Neural progenitor cell (in vitro differentiated cells): ENCODE results near the gene MPPED1. TPM values are rescaled to one million over a fixed set of nuclear protein-coding genes. Genes with fewer than 3 reads are reported as not detected.

Experiments used
- DNase-seq: peaks from one replicate; pipeline ENCODE4 v3.0.0-alpha.2; 2016; ENCODE audit warnings: low spot score
- H2AFZ ChIP-seq: fragments of 200-600 bp; sonication (generic); replicated peaks from 2 replicates; pipeline ENCODE4 v1.6.1; 2016; ENCODE audit warnings: antibody characterized with exemption
- H3F3A ChIP-seq: fragments of 200-600 bp; sonication (generic); 2 replicates; pipeline ENCODE4 v1.6.1; 2016; ENCODE audit warnings: antibody characterized with exemption, low read depth
- H3K27ac ChIP-seq: fragments of 200-600 bp; sonication (generic); 2 replicates; pipeline ENCODE4 v1.5.1; 2016; ENCODE audit warnings: mild to moderate bottlenecking
- H3K27me3 ChIP-seq: fragments of 200-600 bp; sonication (generic); 2 replicates; pipeline ENCODE4 v1.6.1; 2016; ENCODE audit warnings: mild to moderate bottlenecking, moderate library complexity
- H3K36me3 ChIP-seq: fragments of 200-600 bp; sonication (generic); 2 replicates; pipeline ENCODE4 v1.5.1; 2016
- H3K4me1 ChIP-seq: fragments of 200-600 bp; sonication (generic); 2 replicates; pipeline ENCODE4 v1.6.1; 2016; ENCODE audit warnings: mixed run types
- H3K4me2 ChIP-seq: fragments of 200-600 bp; sonication (generic); 2 replicates; pipeline ENCODE4 v1.6.1; 2016
- H3K4me3 ChIP-seq: fragments of 200-600 bp; sonication (generic); 2 replicates; pipeline ENCODE4 v1.5.1; 2016
- H3K79me2 ChIP-seq: fragments of 200-600 bp; sonication (generic); 2 replicates; pipeline ENCODE4 v1.6.1; 2016; ENCODE audit warnings: low read depth
- H3K9ac ChIP-seq: fragments of 200-600 bp; sonication (generic); 2 replicates; pipeline ENCODE4 v1.6.1; 2016
- H3K9me3 ChIP-seq: fragments of 200-600 bp; sonication (generic); 2 replicates; pipeline ENCODE4 v1.5.1; 2016; ENCODE audit warnings: low read depth
- H4K20me1 ChIP-seq: fragments of 200-600 bp; sonication (generic); 2 replicates; pipeline ENCODE4 v1.6.1; 2016; ENCODE audit warnings: low read depth
- H3K27ac Mint-ChIP-seq: 3 replicates; pipeline ENCODE4 v1.8.0; 2021; ENCODE audit warnings: mixed read lengths
- H3K27me3 Mint-ChIP-seq: 2 replicates; pipeline ENCODE4 v1.8.0; 2022; ENCODE audit warnings: low read depth, mild to moderate bottlenecking, inconsistent platforms, moderate library complexity, mixed read lengths; ENCODE audit not compliant: insufficient read depth
- H3K36me3 Mint-ChIP-seq: 3 replicates; pipeline ENCODE4 v1.8.0; 2021; ENCODE audit warnings: mixed read lengths
- H3K4me1 Mint-ChIP-seq: 3 replicates; pipeline ENCODE4 v1.8.0; 2021; ENCODE audit warnings: mixed read lengths
- H3K4me3 Mint-ChIP-seq: 3 replicates; pipeline ENCODE4 v1.8.0; 2021; ENCODE audit warnings: mild to moderate bottlenecking, moderate library complexity, mixed read lengths
- H3K9me3 Mint-ChIP-seq: 3 replicates; pipeline ENCODE4 v1.8.0; 2020; ENCODE audit warnings: mixed read lengths
- CTCF ChIP-seq: fragments of 200-600 bp; sonication (generic); IDR thresholded peaks from 2 replicates; pipeline ENCODE4 v1.5.1; 2017; ENCODE audit warnings: antibody characterized with exemption, mild to moderate bottlenecking
- EZH2 ChIP-seq: fragments of 200-600 bp; sonication (generic); IDR thresholded peaks from 2 replicates; pipeline ENCODE4 v1.6.1; 2017; ENCODE audit warnings: antibody characterized with exemption, mild to moderate bottlenecking, moderate library complexity
- EZH2phosphoT487 ChIP-seq: fragments of 200-600 bp; sonication (generic); IDR thresholded peaks from 2 replicates; pipeline ENCODE4 v1.6.1; 2017; ENCODE audit warnings: antibody characterized with exemption
- total RNA-seq: library from RNA; depleted of rRNA; stranded (reverse); fragments of >200 nt; gene quantifications from 2 replicates; pipeline ENCODE4 v1.2.3, GENCODE V29; 2015; ENCODE audit warnings: low replicate concordance

Gene MPPED1
- total RNA-seq, 1 donor from 2014 or later = 2.0 TPM

GRCh38 chr22:43392385-43392989, 19.3 kb upstream of the MPPED1 start:
- Mint-ChIP-seq H3K4me3 (no peak overlapping the region), H3K36me3 (no peaks in the 10 kb centered on the region), H3K9me3 (no peaks in the 10 kb centered on the region), H3K27me3 (peaks cover 21% of the 10 kb centered on the region), H3K4me1 (peaks cover 22% of the 10 kb centered on the region), H3K27ac (no peak overlapping the region)
- no peak overlapping the region for H3K9ac ChIP-seq
- no peak for DNase-seq
- H3K4me2 ChIP-seq = peak overlapping the region; percentile 47
- TF ChIP-seq EZH2 = no peak
- TF ChIP-seq CTCF = no peak
- no peak for TF ChIP-seq EZH2phosphoT487
- H3K36me3 ChIP-seq = no peaks in the 10 kb centered on the region
- H3K4me3 ChIP-seq = no peak overlapping the region
- peak overlapping the region; percentile 57 for H2AFZ ChIP-seq
- peaks cover 8% of the 10 kb centered on the region for H3K27me3 ChIP-seq
- H3K79me2 ChIP-seq = no peaks in the 10 kb centered on the region
- H3K4me1 ChIP-seq = peaks cover 26% of the 10 kb centered on the region
- no peaks in the 10 kb centered on the region for H3K9me3 ChIP-seq
- H4K20me1 ChIP-seq = no peaks in the 10 kb centered on the region
- H3F3A ChIP-seq = no peaks in the 10 kb centered on the region
- H3K27ac ChIP-seq = no peak overlapping the region

- no peaks in the 10 kb centered on the region for H4K20me1 ChIP-seq
- no peak for TF ChIP-seq EZH2
- TF ChIP-seq EZH2phosphoT487 = no peak
- TF ChIP-seq CTCF = no peak
- no peaks in the 10 kb centered on the region for H3K27me3 ChIP-seq
- Mint-ChIP-seq H3K4me1 (peaks cover 19% of the 10 kb centered on the region), H3K27me3 (peaks cover 19% of the 10 kb centered on the region), H3K4me3 (no peak overlapping the region), H3K9me3 (no peaks in the 10 kb centered on the region), H3K27ac (peak overlapping the region; percentile 66), H3K36me3 (no peaks in the 10 kb centered on the region)
- H2AFZ ChIP-seq = peak overlapping the region; percentile 57
- no peaks in the 10 kb centered on the region for H3K9me3 ChIP-seq
- no peak overlapping the region for H3K9ac ChIP-seq
- H3K27ac ChIP-seq = no peak overlapping the region
- peak overlapping the region; percentile 47 for H3K4me2 ChIP-seq
- peaks cover 26% of the 10 kb centered on the region for H3K4me1 ChIP-seq
- DNase-seq = peak; percentile 40
- no peaks in the 10 kb centered on the region for H3K79me2 ChIP-seq
- H3F3A ChIP-seq = no peaks in the 10 kb centered on the region
- H3K36me3 ChIP-seq = no peaks in the 10 kb centered on the region
- no peak overlapping the region for H3K4me3 ChIP-seq
Measured at GRCh38 chr22:43393132-43393843, 18.5 kb upstream of the MPPED1 start.

GRCh38 chr22:43393844-43394474, 17.9 kb upstream of the MPPED1 start:
- no peaks in the 10 kb centered on the region for H3K9me3 Mint-ChIP-seq
- H3K79me2 ChIP-seq = no peaks in the 10 kb centered on the region
- no peaks in the 10 kb centered on the region for H3F3A ChIP-seq
- no peak overlapping the region for H2AFZ ChIP-seq
- H3K4me2 ChIP-seq = no peak overlapping the region
- H3K4me3 ChIP-seq = no peak overlapping the region
- H4K20me1 ChIP-seq = no peaks in the 10 kb centered on the region
- peaks cover 20% of the 10 kb centered on the region for H3K4me1 ChIP-seq
- peaks cover 15% of the 10 kb centered on the region for H3K4me1 Mint-ChIP-seq
- H3K27me3 Mint-ChIP-seq = peaks cover 16% of the 10 kb centered on the region
- no peak overlapping the region for H3K27ac ChIP-seq
- no peaks in the 10 kb centered on the region for H3K27me3 ChIP-seq
- peak overlapping the region; percentile 66 for H3K27ac Mint-ChIP-seq
- no peak overlapping the region for H3K9ac ChIP-seq
- DNase-seq = no peak
- H3K9me3 ChIP-seq = no peaks in the 10 kb centered on the region
- TF ChIP-seq CTCF (no peak), EZH2 (no peak), EZH2phosphoT487 (no peak)
- no peaks in the 10 kb centered on the region for H3K36me3 Mint-ChIP-seq
- H3K4me3 Mint-ChIP-seq = peak overlapping the region; percentile 53
- H3K36me3 ChIP-seq = no peaks in the 10 kb centered on the region
